D721Med (cell line): ENCODE data around the gene PPP1R16B.
"Not testable (repeated sequence)": the region's sequence is repeated elsewhere in the genome, so short reads cannot be mapped to it uniquely, and the experiment has no call there.

Experiments used
- DNase-seq: peaks from one replicate; pipeline ENCODE4 v3.0.0; 2011; ENCODE audit warnings: low spot score; ENCODE audit not compliant: insufficient read length
- FAIRE-seq: peaks from 2 replicates; lab custom pipeline; 2011; peaks lifted over from hg19 to GRCh38; lab: Jason Lieb, UNC
- TF ChIP-seq, protein P1 (sequence below): IDR thresholded peaks from 2 replicates; pipeline ENCODE4 v1.5.1; 2012; ENCODE audit warnings: mild to moderate bottlenecking, control low read depth; ENCODE audit not compliant: insufficient read depth; ENCODE audit errors: missing control alignments

The PPP1R16B gene

DNA sequence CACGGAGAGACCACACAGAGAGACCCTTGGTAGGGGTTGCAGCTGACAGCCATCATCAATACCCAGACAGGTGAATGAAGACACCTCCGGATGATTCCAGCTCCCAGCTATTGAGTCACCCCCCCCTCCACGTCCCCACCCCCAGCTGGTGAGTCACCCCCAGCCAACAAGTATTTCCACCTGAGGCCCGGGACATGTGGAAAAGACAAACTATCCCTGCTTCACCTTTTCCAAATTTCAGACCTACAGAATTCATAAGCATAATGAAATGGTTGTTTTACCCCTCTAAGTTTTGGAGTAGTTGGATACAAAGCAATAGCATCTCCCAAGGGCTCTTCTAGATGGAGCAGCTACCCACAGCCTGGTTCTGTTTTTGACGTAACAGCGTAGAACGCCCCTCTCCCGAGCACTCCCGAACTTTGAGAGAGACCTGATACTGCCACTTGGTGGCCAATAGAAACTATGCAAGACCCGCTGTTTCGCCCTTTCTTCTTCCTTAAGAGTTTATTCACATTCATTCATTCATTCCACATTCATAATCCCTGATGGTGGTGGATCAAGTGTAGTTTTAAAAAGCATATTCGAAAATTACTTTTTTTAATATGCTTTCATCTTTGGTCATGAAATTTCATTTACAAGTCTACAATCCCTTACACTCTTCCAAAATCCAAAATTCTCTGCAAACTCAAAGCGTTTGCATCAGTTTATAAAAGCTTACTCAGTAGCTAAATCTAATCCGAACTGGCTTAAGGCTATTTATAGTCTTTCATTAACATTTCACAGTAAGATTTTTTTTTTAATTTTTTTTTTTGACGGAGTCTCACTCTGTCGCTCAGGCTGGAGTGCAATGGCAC, 15.1 kb upstream of the PPP1R16B start:
- FAIRE-seq (no peak), DNase-seq (no peak)
- TF ChIP-seq, protein P1, sequence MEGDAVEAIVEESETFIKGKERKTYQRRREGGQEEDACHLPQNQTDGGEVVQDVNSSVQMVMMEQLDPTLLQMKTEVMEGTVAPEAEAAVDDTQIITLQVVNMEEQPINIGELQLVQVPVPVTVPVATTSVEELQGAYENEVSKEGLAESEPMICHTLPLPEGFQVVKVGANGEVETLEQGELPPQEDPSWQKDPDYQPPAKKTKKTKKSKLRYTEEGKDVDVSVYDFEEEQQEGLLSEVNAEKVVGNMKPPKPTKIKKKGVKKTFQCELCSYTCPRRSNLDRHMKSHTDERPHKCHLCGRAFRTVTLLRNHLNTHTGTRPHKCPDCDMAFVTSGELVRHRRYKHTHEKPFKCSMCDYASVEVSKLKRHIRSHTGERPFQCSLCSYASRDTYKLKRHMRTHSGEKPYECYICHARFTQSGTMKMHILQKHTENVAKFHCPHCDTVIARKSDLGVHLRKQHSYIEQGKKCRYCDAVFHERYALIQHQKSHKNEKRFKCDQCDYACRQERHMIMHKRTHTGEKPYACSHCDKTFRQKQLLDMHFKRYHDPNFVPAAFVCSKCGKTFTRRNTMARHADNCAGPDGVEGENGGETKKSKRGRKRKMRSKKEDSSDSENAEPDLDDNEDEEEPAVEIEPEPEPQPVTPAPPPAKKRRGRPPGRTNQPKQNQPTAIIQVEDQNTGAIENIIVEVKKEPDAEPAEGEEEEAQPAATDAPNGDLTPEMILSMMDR, result peak; percentile 59

- TF ChIP-seq, protein P1, result no peak
- DNase-seq (no peak), FAIRE-seq (no peak)
Measured at GRCh38 chr20:38791291-38791690, 14.2 kb upstream of the PPP1R16B start.

DNA sequence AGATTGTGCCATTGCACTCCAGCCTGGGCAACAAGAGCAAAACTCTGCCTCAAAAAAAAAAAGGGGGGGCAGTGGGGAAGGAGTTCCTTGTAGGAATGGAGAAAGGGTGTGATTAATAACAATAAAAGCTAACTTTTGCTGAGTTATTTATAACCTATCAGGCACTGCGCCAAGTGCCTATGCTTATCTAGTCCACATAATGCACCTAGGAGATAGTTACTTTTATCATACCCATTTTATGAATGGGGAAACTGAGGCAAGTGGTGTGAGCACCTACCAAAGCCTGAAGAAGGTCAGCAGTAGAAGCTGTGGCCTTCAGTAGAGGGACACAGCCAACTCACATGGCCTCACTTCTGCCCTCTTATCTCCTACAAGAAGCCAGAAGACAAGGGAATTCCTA, 13.6 kb upstream of the PPP1R16B start:
- TF ChIP-seq, protein P1, result no peak
- FAIRE-seq, result no peak
- no peak for DNase-seq

DNA sequence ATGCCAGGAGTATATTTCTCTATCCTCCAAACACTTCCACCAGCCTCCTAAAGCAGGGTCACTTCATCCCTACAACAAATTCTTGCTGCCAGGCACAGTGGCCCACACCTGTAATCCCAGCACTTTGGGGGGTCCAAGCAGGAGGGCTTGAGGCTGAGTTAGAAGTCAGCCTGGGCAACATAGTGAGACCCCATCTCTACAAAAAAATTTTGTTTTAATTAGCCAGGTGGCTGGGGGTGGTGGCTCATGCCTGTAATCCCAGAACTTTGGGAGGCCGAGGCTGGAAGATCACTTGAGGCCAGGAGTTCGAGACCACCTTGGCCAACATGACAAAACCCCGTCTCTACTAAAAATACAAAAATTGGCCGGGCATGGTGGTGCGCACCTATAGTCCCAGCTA, 11.4 kb upstream of the PPP1R16B start:
- not testable (repeated sequence) for FAIRE-seq, DNase-seq

DNA sequence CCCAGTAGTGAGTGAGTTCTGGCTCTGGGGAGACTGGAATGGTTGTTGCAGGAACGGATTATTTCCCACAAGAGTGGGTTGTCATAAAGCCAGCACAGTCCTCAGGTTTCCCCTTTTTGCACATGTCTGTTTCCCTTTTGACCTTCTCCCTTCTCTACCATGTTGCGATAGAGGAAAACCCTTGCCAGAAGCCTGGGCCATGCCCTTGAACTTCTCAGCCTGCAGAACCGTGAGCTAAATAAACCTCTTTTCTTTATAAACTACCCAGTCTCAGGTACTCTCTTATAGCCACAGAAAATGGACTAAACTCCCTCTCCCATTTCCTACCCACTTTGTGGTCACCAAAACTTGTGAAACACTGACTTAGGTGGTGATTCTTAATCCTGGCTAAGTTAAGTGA, 7.2 kb upstream of the PPP1R16B start:
- FAIRE-seq (no peak), DNase-seq (no peak)
- TF ChIP-seq, protein P1, result no peak

DNA sequence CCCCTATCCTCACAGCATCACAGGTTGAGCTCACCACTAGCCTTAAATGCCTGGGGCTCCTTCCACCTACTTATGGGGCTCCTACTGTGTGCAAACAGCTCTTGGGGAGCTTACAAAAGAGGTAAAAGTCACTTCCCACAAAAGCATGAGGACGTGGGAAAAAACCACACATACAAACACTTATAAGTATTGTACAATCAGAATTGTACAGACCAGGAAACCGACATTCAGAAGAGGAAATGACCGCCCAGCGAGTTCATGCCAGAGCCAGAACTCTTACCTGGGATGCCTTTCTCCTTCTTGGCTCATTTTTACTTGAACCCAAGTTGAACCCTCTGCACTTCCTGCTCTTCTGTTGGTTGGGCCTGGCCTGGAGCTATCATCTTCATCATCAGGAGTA, 6.3 kb upstream of the PPP1R16B start:
- TF ChIP-seq, protein P1, result no peak
- no peak for DNase-seq
- FAIRE-seq, result no peak

DNA sequence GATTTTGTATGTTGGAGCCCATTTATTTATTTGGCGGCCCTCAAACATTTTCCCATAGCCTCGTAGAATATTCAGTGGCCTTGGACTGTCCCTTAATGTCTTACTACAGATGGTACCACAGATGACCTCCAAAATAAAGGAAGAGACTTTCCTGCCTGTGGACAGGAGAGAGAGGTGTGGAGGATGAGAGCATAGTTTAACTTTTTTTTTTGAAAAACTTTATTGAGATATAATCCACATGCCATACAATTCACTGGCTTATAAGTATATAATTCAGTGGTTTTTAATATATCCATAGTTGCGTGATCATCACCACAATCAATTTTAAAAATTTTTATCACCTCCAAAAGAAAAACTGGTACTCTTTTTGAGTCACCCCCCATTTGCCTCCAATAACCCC, 4.6 kb upstream of the PPP1R16B start:
- no peak for FAIRE-seq
- TF ChIP-seq, protein P1, result no peak
- DNase-seq, result no peak
